ENCODE measurements around the gene DIAPH1.

The DIAPH1 gene

DNA sequence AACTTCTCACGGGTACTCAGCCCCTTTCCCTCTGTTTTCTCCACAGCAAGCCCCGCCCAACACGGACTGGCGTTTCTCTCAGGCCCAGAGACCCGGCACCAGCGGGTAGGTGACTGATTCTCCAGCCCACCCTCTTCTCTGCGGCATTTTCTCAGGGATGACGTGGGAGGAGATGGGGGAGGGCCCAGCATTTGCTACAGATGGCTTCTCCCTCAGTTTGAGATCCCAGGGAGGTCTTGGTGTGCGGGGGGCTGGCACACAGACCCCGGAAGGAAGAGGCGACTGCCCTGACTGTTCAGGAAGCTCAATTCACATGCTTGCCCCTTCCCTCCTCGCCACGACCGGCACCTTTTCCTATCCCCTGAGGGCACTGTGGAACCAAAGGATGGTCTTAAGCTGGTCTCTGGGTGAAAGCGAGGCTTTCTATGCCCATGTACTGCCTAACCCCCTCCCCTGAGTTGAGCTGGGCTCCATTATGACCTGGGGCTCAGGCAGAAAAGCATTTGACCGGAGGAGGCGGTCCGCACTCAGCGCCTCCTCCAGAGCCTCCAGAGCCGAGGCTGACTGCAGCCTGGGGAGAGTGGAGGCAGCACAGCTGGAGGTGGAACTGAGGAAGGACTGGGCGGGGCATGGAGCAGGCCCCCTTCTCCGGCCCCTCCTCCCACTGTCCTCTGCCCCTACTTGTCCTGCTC is 123.9 kb downstream of the DIAPH1 start:
- Histone ChIP-seq H3K4me1 (peaks cover 64 to 97% (median 91%) of the 10 kb centered on the region in 10 experiments), H3K4me3 (peak overlapping the region; percentile 42 to 77 (median 55)), H3K27me3 (no peaks in the 10 kb centered on the region), H3K36me3 (peaks cover 7 to 60% (median 42%) of the 10 kb centered on the region in 11 experiments; a peak in 19 of 22 replicates), H3K9me3 (replicated peaks in 1 of 11) (no peaks in the 10 kb centered on the region), H3K9ac (peak overlapping the region; percentile 73 to 90 (median 86)), H3K27ac (peak overlapping the region; percentile 48 to 97 (median 92)), H3K4me2 (peak overlapping the region; percentile 93 to 99 (median 97)), H4K20me1 (peaks cover 0 to 16% (median 6%) of the 10 kb centered on the region in 11 experiments; a peak in 9 of 22 replicates)
- TF ChIP-seq Cebpa-rat (IDR thresholded peaks at IDR 0.05), result no peak

- H3K9ac ChIP-seq, result peak overlapping the region; percentile 80 to 90 (median 86); a peak in 19 of 22 replicates
- peaks cover 3 to 60% (median 43%) of the 10 kb centered on the region in 11 experiments; a peak in 19 of 22 replicates for H3K36me3 ChIP-seq
- TF ChIP-seq Cebpa-rat (IDR thresholded peaks at IDR 0.05), result no peak
- peaks cover 76 to 99% (median 98%) of the 10 kb centered on the region in 10 experiments for H3K4me1 ChIP-seq
- no peaks in the 10 kb centered on the region for H3K27me3 ChIP-seq
- H3K27ac ChIP-seq, result peak overlapping the region in 10 of 11 experiments; percentile 81 to 97 (median 93); a peak in 20 of 22 replicates
- peaks cover 0 to 25% (median 14%) of the 10 kb centered on the region in 11 experiments; a peak in 10 of 22 replicates for H4K20me1 ChIP-seq
- H3K4me2 ChIP-seq, result peak overlapping the region; percentile 93 to 99 (median 97)
- peak overlapping the region in 8 of 10 experiments; percentile 52 to 77 (median 60); a peak in 12 of 20 replicates for H3K4me3 ChIP-seq
- H3K9me3 ChIP-seq (replicated peaks in 1 of 11), result no peaks in the 10 kb centered on the region
These were observed 125.0 kb downstream of the DIAPH1 start for GRCh38 chr5:141493500-141494422.

- Histone ChIP-seq H3K36me3 (peaks cover 0 to 62% (median 43%) of the 10 kb centered on the region in 11 experiments; a peak in 20 of 22 replicates), H3K4me3 (peak overlapping the region; percentile 52 to 77 (median 62)), H3K9me3 (replicated peaks in 1 of 11) (no peaks in the 10 kb centered on the region; a peak in 1 of 22 replicates), H4K20me1 (peaks cover 0 to 38% (median 25%) of the 10 kb centered on the region in 11 experiments; a peak in 13 of 22 replicates), H3K4me1 (peaks cover 90 to 100% (median 100%) of the 10 kb centered on the region in 10 experiments), H3K27me3 (no peaks in the 10 kb centered on the region), H3K9ac (peak overlapping the region; percentile 80 to 90 (median 86)), H3K27ac (peak overlapping the region; percentile 69 to 97 (median 92); a peak in 21 of 22 replicates), H3K4me2 (peak overlapping the region; percentile 93 to 99 (median 97))
- TF ChIP-seq Cebpa-rat (IDR thresholded peaks at IDR 0.05), result no peak
These were observed 126.5 kb downstream of the DIAPH1 start for GRCh38 chr5:141492168-141492885.

DNA sequence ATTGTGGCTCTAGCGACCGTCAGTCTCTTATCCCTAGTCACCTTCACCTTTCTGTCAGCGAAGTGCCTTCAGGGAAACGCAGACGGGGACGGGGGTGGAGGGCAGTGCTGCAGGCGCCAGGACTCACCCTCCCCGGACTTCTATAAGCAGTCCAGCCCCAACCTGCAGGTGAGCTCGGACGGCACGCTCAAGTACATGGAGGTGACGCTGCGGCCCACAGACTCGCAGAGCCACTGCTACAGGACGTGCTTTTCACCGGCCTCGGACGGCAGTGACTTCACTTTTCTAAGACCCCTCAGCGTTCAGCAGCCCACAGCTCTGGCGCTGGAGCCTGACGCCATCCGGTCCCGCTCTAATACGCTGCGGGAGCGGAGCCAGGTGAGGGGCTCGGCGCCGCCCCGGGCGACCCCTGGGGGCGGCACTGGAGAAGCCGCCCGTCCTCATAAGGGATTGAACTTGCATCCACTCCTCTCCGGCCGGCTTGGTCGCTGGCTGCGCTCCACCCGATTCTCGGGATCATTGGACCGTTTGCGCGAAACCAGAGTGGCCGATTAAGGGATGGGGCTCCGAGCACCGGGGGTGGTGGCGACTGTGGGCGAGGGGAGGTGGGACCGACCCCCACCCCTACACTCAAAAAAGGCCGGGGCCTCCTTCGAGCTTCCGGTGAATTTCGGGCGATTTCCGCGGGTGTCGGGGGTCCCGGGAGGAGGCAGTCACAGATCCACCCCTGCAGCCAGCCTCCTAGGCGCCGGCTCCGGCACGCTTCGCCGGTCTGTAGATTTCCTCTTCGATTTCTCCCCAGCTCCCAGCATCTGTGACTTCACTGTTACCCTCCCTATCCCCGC is 127.3 kb downstream of the DIAPH1 start:
- Histone ChIP-seq H3K4me2 (peak overlapping the region; percentile 93 to 99 (median 97)), H3K9ac (peak overlapping the region; percentile 80 to 90 (median 86)), H3K4me3 (peak overlapping the region; percentile 52 to 77 (median 62)), H3K9me3 (replicated peaks in 1 of 11) (peaks cover 0 to 7% (median 0%) of the 10 kb centered on the region in 11 experiments; a peak in 3 of 22 replicates), H3K27ac (peak overlapping the region in 10 of 11 experiments; percentile 81 to 97 (median 93); a peak in 21 of 22 replicates), H4K20me1 (peaks cover 0 to 46% (median 33%) of the 10 kb centered on the region in 11 experiments; a peak in 14 of 22 replicates), H3K36me3 (peaks cover 4 to 62% (median 43%) of the 10 kb centered on the region in 11 experiments; a peak in 21 of 22 replicates), H3K4me1 (peaks cover 98 to 100% (median 100%) of the 10 kb centered on the region in 10 experiments), H3K27me3 (no peaks in the 10 kb centered on the region)
- TF ChIP-seq Cebpa-rat (IDR thresholded peaks at IDR 0.05), result no peak

DNA sequence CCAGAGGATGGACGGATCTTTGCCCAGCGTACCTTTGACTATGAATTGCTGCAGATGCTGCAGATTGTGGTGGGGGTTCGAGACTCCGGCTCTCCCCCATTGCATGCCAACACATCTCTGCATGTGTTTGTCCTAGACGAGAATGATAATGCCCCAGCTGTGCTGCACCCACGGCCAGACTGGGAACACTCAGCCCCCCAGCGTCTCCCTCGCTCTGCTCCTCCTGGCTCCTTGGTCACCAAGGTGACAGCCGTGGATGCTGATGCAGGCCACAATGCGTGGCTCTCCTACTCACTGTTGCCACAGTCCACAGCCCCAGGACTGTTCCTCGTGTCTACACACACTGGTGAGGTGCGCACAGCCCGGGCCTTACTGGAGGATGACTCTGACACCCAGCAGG is 128.0 kb downstream of the DIAPH1 start:
- no peak for TF ChIP-seq Cebpa-rat (IDR thresholded peaks at IDR 0.05)
- Histone ChIP-seq H3K4me2 (peak overlapping the region; percentile 93 to 99 (median 97)), H3K27ac (peak overlapping the region in 9 of 11 experiments; percentile 88 to 97 (median 94); a peak in 18 of 22 replicates), H3K9ac (peak overlapping the region in 10 of 11 experiments; percentile 82 to 90 (median 86); a peak in 20 of 22 replicates), H3K4me1 (peaks cover 98 to 100% (median 100%) of the 10 kb centered on the region in 10 experiments), H4K20me1 (peaks cover 0 to 54% (median 41%) of the 10 kb centered on the region in 11 experiments; a peak in 17 of 22 replicates), H3K36me3 (peaks cover 12 to 63% (median 46%) of the 10 kb centered on the region in 11 experiments), H3K9me3 (replicated peaks in 1 of 11) (peaks cover 0 to 14% (median 0%) of the 10 kb centered on the region in 11 experiments; a peak in 4 of 22 replicates), H3K27me3 (no peaks in the 10 kb centered on the region), H3K4me3 (peak overlapping the region; percentile 52 to 77 (median 62); a peak in 18 of 20 replicates)

DNA sequence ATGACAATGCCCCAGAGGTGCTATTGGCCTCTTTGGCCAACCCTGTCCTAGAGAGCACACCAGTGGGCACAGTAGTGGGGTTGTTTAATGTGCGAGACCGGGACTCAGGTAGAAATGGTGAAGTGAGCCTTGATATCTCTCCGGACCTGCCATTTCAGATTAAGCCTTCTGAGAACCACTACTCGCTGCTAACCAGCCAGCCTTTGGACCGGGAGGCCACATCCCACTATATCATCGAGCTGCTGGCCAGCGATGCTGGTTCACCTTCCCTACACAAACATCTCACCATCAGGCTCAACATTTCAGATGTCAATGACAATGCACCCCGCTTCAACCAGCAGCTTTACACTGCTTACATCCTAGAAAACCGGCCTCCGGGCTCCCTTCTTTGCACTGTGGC is 128.5 kb downstream of the DIAPH1 start:
- no peak for TF ChIP-seq Cebpa-rat (IDR thresholded peaks at IDR 0.05)
- H3K9ac ChIP-seq, result peak overlapping the region in 3 of 11 experiments; percentile 86 to 88 (median 88); a peak in 5 of 22 replicates
- H3K36me3 ChIP-seq, result peaks cover 13 to 68% (median 51%) of the 10 kb centered on the region in 11 experiments
- peaks cover 0 to 14% (median 0%) of the 10 kb centered on the region in 11 experiments; a peak in 4 of 22 replicates for H3K9me3 ChIP-seq (replicated peaks in 1 of 11)
- peaks cover 3 to 59% (median 46%) of the 10 kb centered on the region in 11 experiments; a peak in 17 of 22 replicates for H4K20me1 ChIP-seq
- H3K27me3 ChIP-seq, result no peaks in the 10 kb centered on the region
- H3K27ac ChIP-seq, result peak overlapping the region in 2 of 11 experiments; percentile 91 to 94; a peak in 2 of 22 replicates
- peak overlapping the region; percentile 93 to 99 (median 97) for H3K4me2 ChIP-seq
- H3K4me1 ChIP-seq, result peaks cover 98 to 100% (median 100%) of the 10 kb centered on the region in 10 experiments
- H3K4me3 ChIP-seq, result peak overlapping the region in 6 of 10 experiments; percentile 62 to 77 (median 64); a peak in 9 of 20 replicates

GRCh38 chr5:141489841-141490240 is 129.0 kb downstream of the DIAPH1 start:
- H3K36me3 ChIP-seq, result peaks cover 13 to 73% (median 53%) of the 10 kb centered on the region in 11 experiments
- peak overlapping the region in 3 of 11 experiments; percentile 1 to 9 (median 2); a peak in 1 of 22 replicates for H3K27ac ChIP-seq
- peaks cover 0 to 14% (median 0%) of the 10 kb centered on the region in 11 experiments; a peak in 4 of 22 replicates for H3K9me3 ChIP-seq (replicated peaks in 1 of 11)
- H3K4me2 ChIP-seq, result peak overlapping the region; percentile 93 to 99 (median 97)
- H3K27me3 ChIP-seq, result no peaks in the 10 kb centered on the region
- TF ChIP-seq Cebpa-rat (IDR thresholded peaks at IDR 0.05), result no peak
- H3K4me1 ChIP-seq, result peaks cover 98 to 100% (median 100%) of the 10 kb centered on the region in 10 experiments
- H4K20me1 ChIP-seq, result peaks cover 4 to 63% (median 50%) of the 10 kb centered on the region in 11 experiments; a peak in 17 of 22 replicates
- H3K4me3 ChIP-seq, result peak overlapping the region in 4 of 10 experiments; percentile 63 to 77 (median 66); a peak in 7 of 20 replicates
- H3K9ac ChIP-seq, result peak overlapping the region in 3 of 11 experiments; percentile 17 to 88 (median 37); a peak in 4 of 22 replicates
